PC-3 (cell line): ENCODE measurements around the gene PRR16. TPM values are rescaled to one million over a fixed set of nuclear protein-coding genes. Genes with fewer than 3 reads are reported as not detected.

Experiments used
- ATAC-seq: fragments of 200-7000 bp; cut with Tn5 transposase; 2 replicates; pipeline ENCODE4 v1.9.1; 2020; ENCODE audit warnings: mild to moderate bottlenecking, moderate library complexity
- BruUV-seq: library from RNA; stranded (reverse); fragments of 400-500 nt; replicated peaks from 2 replicates; lab custom pipeline; 2021; lab: Mats Ljungman, UMichigan
- CTCF ChIA-PET: fragments of 300-600 bp; sonication (Branson Sonifier 250); formaldehyde crosslinking; loops from one replicate; lab custom pipeline; 2022; ENCODE audit warnings: antibody characterized with exemption; lab: Charles Lee
- POLR2A ChIA-PET: fragments of 300-600 bp; sonication (Branson Sonifier 250); formaldehyde crosslinking; loops from one replicate; lab custom pipeline; 2022; ENCODE audit warnings: antibody characterized with exemption; ENCODE audit not compliant: unreplicated experiment; lab: Charles Lee
- DNase-seq: peaks from one replicate; pipeline ENCODE4 v3.0.0-alpha.2; 2015
- H2AFZ ChIP-seq: fragments of 300-600 bp; sonication (generic); 2 replicates; pipeline ENCODE4 v1.6.0; 2016; ENCODE audit warnings: antibody characterized with exemption, low read length
- H3F3A ChIP-seq: fragments of 300-600 bp; sonication (generic); one replicate; pipeline ENCODE4 v1.6.0; 2017; ENCODE audit warnings: antibody characterized with exemption, low read length, control low read depth, mild to moderate bottlenecking; ENCODE audit not compliant: unreplicated experiment
- H3K27ac ChIP-seq: fragments of 300-600 bp; sonication (generic); 2 replicates; pipeline ENCODE4 v1.5.1; 2016; ENCODE audit warnings: mild to moderate bottlenecking, low read length
- H3K27me3 ChIP-seq: fragments of 300-600 bp; sonication (generic); 2 replicates; pipeline ENCODE4 v1.6.1; 2016; ENCODE audit warnings: low read length, mixed read lengths
- H3K36me3 ChIP-seq: fragments of 300-600 bp; sonication (generic); 2 replicates; pipeline ENCODE4 v1.6.1; 2016; ENCODE audit warnings: low read depth, mixed run types, low read length, mixed read lengths
- H3K4me1 ChIP-seq: fragments of 300-600 bp; sonication (generic); 2 replicates; pipeline ENCODE4 v1.5.1; 2016; ENCODE audit warnings: low read length; ENCODE audit not compliant: insufficient read depth
- H3K4me2 ChIP-seq: fragments of 300-600 bp; sonication (generic); 2 replicates; pipeline ENCODE4 v1.6.0; 2016; ENCODE audit warnings: low read length
- H3K4me3 ChIP-seq: fragments of 300-600 bp; sonication (generic); 2 replicates; pipeline ENCODE4 v1.5.1; 2016; ENCODE audit warnings: mild to moderate bottlenecking, low read length, mixed read lengths
- H3K79me2 ChIP-seq: fragments of 300-600 bp; sonication (generic); 2 replicates; pipeline ENCODE4 v1.6.1; 2017; ENCODE audit warnings: low read length, mixed read lengths
- H3K9ac ChIP-seq: fragments of 300-600 bp; sonication (generic); 2 replicates; pipeline ENCODE4 v1.6.0; 2016; ENCODE audit warnings: mild to moderate bottlenecking, low read length
- H3K9me2 ChIP-seq: fragments of 300-600 bp; sonication (generic); replicated peaks from 2 replicates; pipeline ENCODE4 v1.6.1; 2016; ENCODE audit warnings: mixed run types, low read length, mixed read lengths
- H3K9me3 ChIP-seq: fragments of 300-600 bp; sonication (generic); 2 replicates; pipeline ENCODE4 v1.6.1; 2016; ENCODE audit warnings: low read length, mixed read lengths
- H4K20me1 ChIP-seq: fragments of 300-600 bp; sonication (generic); 2 replicates; pipeline ENCODE4 v1.6.1; 2016; ENCODE audit warnings: low read length, mixed read lengths
- CTCF ChIP-seq: fragments of 300-600 bp; sonication (generic); conservative IDR thresholded peaks from 2 replicates; pipeline ENCODE4 v1.5.1; 2017; ENCODE audit warnings: antibody characterized with exemption, low read depth, mild to moderate bottlenecking, low read length
- EZH2 ChIP-seq: fragments of 300-600 bp; sonication (generic); IDR thresholded peaks from one replicate; pipeline ENCODE4 v1.6.1; 2017; ENCODE audit warnings: antibody characterized with exemption, mild to moderate bottlenecking, low read length; ENCODE audit not compliant: unreplicated experiment
- EZH2phosphoT487 ChIP-seq: fragments of 300-600 bp; sonication (generic); IDR thresholded peaks from 2 replicates; pipeline ENCODE4 v1.6.1; 2018; ENCODE audit warnings: mild to moderate bottlenecking, antibody characterized with exemption, low read length, borderline replicate concordance
- intact Hi-C: fragments of 100-400 bp; cut with micrococcal nuclease; formaldehyde crosslinking; loops from 2 replicates; pipeline ENCODE4 v1.9.0; 2023
- total RNA-seq: library from RNA; depleted of rRNA; stranded (reverse); fragments of >200 nt; gene quantifications from 2 replicates; pipeline ENCODE4 v1.2.3, GENCODE V29; 2014

Gene PRR16
- total RNA-seq, 1 experiment from 2014 or later = 3.6 TPM

DNA sequence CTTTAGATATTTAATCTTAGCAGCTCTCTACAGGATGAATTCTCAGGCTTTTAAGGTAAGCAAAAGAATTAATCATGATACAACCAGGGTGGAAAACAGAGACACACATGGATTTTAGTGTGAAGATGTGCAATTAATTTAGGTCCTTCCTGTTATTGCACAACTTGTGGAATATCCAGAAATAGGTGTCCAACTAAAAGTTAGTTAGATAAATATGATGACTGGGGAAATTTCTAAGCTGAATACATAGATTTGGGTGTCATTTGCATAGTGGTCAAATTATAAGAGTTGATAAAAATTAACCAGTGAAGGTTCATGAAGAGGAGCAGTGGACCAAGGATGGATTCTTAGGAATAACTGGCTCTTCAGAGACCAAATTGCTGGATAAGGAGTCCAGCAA, 266.1 kb downstream of the PRR16 start:
- H2AFZ ChIP-seq = no peak overlapping the region
- TF ChIP-seq EZH2phosphoT487 (no peak), CTCF (no peak), EZH2 (no peak)
- H3K36me3 ChIP-seq = no peaks in the 10 kb centered on the region
- H4K20me1 ChIP-seq = no peaks in the 10 kb centered on the region
- ATAC-seq (no peak), DNase-seq (no peak)
- H3K4me2 ChIP-seq = no peak overlapping the region
- H3K4me3 ChIP-seq = no peak overlapping the region
- no peaks in the 10 kb centered on the region for H3K9me3 ChIP-seq
- no peak overlapping the region for H3K9ac ChIP-seq
- H3K27ac ChIP-seq = no peak overlapping the region
- BruUV-seq = no TSS peak
- H3K27me3 ChIP-seq = no peaks in the 10 kb centered on the region
- H3K79me2 ChIP-seq = no peaks in the 10 kb centered on the region
- intact Hi-C loops = no loop called here
- H3K4me1 ChIP-seq = no peaks in the 10 kb centered on the region
- H3F3A ChIP-seq = no peaks in the 10 kb centered on the region
- CTCF ChIA-PET = no interaction called here
- H3K9me2 ChIP-seq = no peaks in the 10 kb centered on the region
- POLR2A ChIA-PET = no interaction called here

- H3K36me3 ChIP-seq = no peaks in the 10 kb centered on the region
- H3K4me1 ChIP-seq = no peaks in the 10 kb centered on the region
- H3K9ac ChIP-seq = no peak overlapping the region
- H4K20me1 ChIP-seq = no peaks in the 10 kb centered on the region
- BruUV-seq = no TSS peak
- CTCF ChIA-PET = no interaction called here
- no peak overlapping the region for H3K27ac ChIP-seq
- no peak overlapping the region for H3K4me3 ChIP-seq
- no peaks in the 10 kb centered on the region for H3K9me3 ChIP-seq
- H3K4me2 ChIP-seq = no peak overlapping the region
- intact Hi-C loops = no loop called here
- H2AFZ ChIP-seq = no peak overlapping the region
- H3F3A ChIP-seq = no peaks in the 10 kb centered on the region
- ATAC-seq (no peak), DNase-seq (no peak)
- H3K27me3 ChIP-seq = no peaks in the 10 kb centered on the region
- TF ChIP-seq EZH2phosphoT487 = no peak
- H3K79me2 ChIP-seq = no peaks in the 10 kb centered on the region
- H3K9me2 ChIP-seq = no peaks in the 10 kb centered on the region
- POLR2A ChIA-PET = no interaction called here
Measured at GRCh38 chr5:120734033-120734432, 269.9 kb downstream of the PRR16 start.

DNA sequence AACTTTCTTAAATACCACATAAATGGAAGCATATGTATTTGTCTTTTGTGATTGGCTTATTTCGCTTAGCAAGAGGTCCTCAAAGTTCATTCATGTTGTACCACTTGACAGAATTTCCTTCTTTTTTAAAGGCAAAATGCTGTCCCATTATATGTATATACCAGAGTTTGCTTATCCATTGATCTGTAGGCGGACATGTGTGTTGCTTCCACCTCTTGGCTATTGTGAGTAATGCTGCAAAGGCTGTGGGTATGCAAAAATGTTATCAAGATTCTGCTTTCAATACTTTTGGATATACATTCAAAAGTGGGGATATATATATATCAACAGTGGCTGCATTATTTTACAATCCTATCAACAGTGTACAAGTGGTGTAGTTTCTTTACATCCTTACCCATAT, 271.0 kb downstream of the PRR16 start:
- CTCF ChIA-PET = no interaction called here
- H3F3A ChIP-seq = no peaks in the 10 kb centered on the region
- H3K79me2 ChIP-seq = no peaks in the 10 kb centered on the region
- no peaks in the 10 kb centered on the region for H3K27me3 ChIP-seq
- H3K9me2 ChIP-seq = no peaks in the 10 kb centered on the region
- no peaks in the 10 kb centered on the region for H4K20me1 ChIP-seq
- intact Hi-C loops = no loop called here
- H3K36me3 ChIP-seq = no peaks in the 10 kb centered on the region
- no peak overlapping the region for H3K9ac ChIP-seq
- H3K4me2 ChIP-seq = no peak overlapping the region
- TF ChIP-seq EZH2phosphoT487 (no peak), CTCF (0 out of 2 replicates have a peak, but pooled peaks have one; percentile 31)
- no TSS peak for BruUV-seq
- ATAC-seq = no peak
- H3K9me3 ChIP-seq = no peaks in the 10 kb centered on the region
- H2AFZ ChIP-seq = no peak overlapping the region
- H3K4me3 ChIP-seq = no peak overlapping the region
- H3K4me1 ChIP-seq = no peaks in the 10 kb centered on the region
- peak; percentile 14 for DNase-seq
- H3K27ac ChIP-seq = no peak overlapping the region
- POLR2A ChIA-PET = interaction anchor here (0.7 kb wide), 1 partner anchor 132 kb away, joined by 8 read pairs; no protein-coding TSS in a partner anchor
